ENCODE measurements around the gene CD52. TPM values are rescaled to one million over a fixed set of nuclear protein-coding genes. Genes with fewer than 3 reads are reported as not detected.

The CD52 gene
- total RNA-seq, 1 experiment from 2014 or later = 2.8 TPM

DNA sequence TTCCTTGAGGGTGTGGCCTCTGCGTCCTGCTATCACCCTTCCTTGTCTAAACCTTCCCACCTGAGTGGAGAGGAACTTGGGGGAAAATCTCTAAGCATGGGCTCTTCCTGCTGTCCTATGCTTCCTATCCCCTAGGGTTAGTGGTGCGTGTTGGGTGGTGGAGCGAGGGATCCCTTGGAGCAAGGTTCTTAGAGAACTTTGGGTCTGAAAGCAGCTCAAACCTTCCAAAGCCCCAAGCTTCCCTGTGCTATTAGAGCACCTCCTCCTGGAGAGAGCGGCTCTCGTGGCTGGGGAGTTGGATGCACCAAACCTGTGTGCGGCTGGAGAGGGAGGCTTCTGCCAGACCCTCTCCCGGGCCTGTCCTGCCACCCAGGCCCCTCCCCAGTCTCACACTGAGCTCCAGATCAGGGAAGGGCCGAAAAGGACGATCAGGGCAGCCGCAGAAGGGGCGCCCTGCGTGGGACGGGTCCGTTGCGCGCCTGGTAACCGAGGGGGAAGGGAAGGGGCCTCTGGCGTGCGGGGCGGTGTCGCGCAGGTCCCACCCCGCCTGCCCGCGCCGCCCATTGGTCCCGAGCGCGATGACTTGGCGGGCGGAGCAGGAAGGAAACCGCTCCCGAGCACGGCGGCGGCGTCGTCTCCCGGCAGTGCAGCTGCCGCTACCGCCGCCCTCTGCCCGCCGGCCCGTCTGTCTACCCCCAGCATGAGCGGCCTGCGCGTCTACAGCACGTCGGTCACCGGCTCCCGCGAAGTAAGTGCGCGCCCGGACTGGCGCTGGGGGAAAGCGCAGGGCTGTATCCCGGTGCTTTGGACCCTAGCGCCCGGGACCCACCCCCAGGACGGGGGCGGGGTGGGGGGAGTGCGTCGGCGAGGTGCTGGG is 38.1 kb upstream of the CD52 start, which contains the start of gene SH3BGRL3 (continued):
- peak; percentile 80; the same call in 1 of the 2 replicates for TF ChIP-seq E2F5 (CRISPR knock-in tag; IDR thresholded peaks at IDR 0.05)
- peak; percentile 42; the same call in 1 of the 2 replicates for TF ChIP-seq USF1 (CRISPR knock-in tag; IDR thresholded peaks at IDR 0.05)
- 0 out of 2 replicates have a peak, but pooled peaks have one; percentile 1 for TF ChIP-seq ZNF416 (CRISPR knock-in tag; IDR thresholded peaks at IDR 0.05)
- peak; percentile 56; the same call in 1 of the 2 replicates for TF ChIP-seq RELA (CRISPR knock-in tag; IDR thresholded peaks at IDR 0.05; ENCODE audit: borderline replicate concordance)
- TF ChIP-seq, protein P1, sequence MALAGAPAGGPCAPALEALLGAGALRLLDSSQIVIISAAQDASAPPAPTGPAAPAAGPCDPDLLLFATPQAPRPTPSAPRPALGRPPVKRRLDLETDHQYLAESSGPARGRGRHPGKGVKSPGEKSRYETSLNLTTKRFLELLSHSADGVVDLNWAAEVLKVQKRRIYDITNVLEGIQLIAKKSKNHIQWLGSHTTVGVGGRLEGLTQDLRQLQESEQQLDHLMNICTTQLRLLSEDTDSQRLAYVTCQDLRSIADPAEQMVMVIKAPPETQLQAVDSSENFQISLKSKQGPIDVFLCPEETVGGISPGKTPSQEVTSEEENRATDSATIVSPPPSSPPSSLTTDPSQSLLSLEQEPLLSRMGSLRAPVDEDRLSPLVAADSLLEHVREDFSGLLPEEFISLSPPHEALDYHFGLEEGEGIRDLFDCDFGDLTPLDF (CRISPR knock-in tag; IDR thresholded peaks at IDR 0.05) = peak; percentile 71
- peak; percentile 83; the same call in 1 of the 2 replicates for TF ChIP-seq IRF1 (CRISPR knock-in tag; IDR thresholded peaks at IDR 0.05)
- 0 out of 2 replicates have a peak, but pooled peaks have one; percentile 46 for TF ChIP-seq NR2C2 (CRISPR knock-in tag; IDR thresholded peaks at IDR 0.05)
- TF ChIP-seq STAT6 (CRISPR knock-in tag; conservative IDR thresholded peaks at IDR 0.05; ENCODE audit: low read depth) = no peak
- peak; percentile 72; the same call in 1 of the 2 replicates for TF ChIP-seq KAT7 (CRISPR knock-in tag; IDR thresholded peaks at IDR 0.05; ENCODE audit: borderline replicate concordance)
- TF ChIP-seq, protein P2, sequence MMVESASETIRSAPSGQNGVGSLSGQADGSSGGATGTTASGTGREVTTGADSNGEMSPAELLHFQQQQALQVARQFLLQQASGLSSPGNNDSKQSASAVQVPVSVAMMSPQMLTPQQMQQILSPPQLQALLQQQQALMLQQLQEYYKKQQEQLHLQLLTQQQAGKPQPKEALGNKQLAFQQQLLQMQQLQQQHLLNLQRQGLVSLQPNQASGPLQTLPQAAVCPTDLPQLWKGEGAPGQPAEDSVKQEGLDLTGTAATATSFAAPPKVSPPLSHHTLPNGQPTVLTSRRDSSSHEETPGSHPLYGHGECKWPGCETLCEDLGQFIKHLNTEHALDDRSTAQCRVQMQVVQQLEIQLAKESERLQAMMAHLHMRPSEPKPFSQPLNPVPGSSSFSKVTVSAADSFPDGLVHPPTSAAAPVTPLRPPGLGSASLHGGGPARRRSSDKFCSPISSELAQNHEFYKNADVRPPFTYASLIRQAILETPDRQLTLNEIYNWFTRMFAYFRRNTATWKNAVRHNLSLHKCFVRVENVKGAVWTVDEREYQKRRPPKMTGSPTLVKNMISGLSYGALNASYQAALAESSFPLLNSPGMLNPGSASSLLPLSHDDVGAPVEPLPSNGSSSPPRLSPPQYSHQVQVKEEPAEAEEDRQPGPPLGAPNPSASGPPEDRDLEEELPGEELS (CRISPR knock-in tag; IDR thresholded peaks at IDR 0.05) = peak; percentile 84
- no peak for TF ChIP-seq ZNF219 (CRISPR knock-in tag; IDR thresholded peaks at IDR 0.05; ENCODE audit: borderline replicate concordance)
- no peak; the same call in 1 of the 2 replicates for TF ChIP-seq ZBTB43 (CRISPR knock-in tag; IDR thresholded peaks at IDR 0.05)
- TF ChIP-seq SP1 (CRISPR knock-in tag; conservative IDR thresholded peaks at IDR 0.05) = peak; percentile 63
- TF ChIP-seq MYBL2 (CRISPR knock-in tag; IDR thresholded peaks at IDR 0.05) = peak; percentile 76; the same call in 1 of the 2 replicates
- peak; percentile 59; the same call in 1 of the 2 replicates for TF ChIP-seq ZNF671 (CRISPR knock-in tag; IDR thresholded peaks at IDR 0.05)
- 0 out of 2 replicates have a peak, but pooled peaks have one; percentile 28 for TF ChIP-seq FOXK1 (CRISPR knock-in tag; IDR thresholded peaks at IDR 0.05)
- peak; percentile 37; the same call in 1 of the 2 replicates for TF ChIP-seq ESRRA (CRISPR knock-in tag; IDR thresholded peaks at IDR 0.05; ENCODE audit: borderline replicate concordance)
- TF ChIP-seq, protein P3, sequence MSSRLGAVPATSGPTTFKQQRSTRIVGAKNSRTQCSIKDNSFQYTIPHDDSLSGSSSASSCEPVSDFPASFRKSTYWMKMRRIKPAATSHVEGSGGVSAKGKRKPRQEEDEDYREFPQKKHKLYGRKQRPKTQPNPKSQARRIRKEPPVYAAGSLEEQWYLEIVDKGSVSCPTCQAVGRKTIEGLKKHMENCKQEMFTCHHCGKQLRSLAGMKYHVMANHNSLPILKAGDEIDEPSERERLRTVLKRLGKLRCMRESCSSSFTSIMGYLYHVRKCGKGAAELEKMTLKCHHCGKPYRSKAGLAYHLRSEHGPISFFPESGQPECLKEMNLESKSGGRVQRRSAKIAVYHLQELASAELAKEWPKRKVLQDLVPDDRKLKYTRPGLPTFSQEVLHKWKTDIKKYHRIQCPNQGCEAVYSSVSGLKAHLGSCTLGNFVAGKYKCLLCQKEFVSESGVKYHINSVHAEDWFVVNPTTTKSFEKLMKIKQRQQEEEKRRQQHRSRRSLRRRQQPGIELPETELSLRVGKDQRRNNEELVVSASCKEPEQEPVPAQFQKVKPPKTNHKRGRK (CRISPR knock-in tag; IDR thresholded peaks at IDR 0.05; ENCODE audit: borderline replicate concordance) = no peak
- TF ChIP-seq, protein P4, sequence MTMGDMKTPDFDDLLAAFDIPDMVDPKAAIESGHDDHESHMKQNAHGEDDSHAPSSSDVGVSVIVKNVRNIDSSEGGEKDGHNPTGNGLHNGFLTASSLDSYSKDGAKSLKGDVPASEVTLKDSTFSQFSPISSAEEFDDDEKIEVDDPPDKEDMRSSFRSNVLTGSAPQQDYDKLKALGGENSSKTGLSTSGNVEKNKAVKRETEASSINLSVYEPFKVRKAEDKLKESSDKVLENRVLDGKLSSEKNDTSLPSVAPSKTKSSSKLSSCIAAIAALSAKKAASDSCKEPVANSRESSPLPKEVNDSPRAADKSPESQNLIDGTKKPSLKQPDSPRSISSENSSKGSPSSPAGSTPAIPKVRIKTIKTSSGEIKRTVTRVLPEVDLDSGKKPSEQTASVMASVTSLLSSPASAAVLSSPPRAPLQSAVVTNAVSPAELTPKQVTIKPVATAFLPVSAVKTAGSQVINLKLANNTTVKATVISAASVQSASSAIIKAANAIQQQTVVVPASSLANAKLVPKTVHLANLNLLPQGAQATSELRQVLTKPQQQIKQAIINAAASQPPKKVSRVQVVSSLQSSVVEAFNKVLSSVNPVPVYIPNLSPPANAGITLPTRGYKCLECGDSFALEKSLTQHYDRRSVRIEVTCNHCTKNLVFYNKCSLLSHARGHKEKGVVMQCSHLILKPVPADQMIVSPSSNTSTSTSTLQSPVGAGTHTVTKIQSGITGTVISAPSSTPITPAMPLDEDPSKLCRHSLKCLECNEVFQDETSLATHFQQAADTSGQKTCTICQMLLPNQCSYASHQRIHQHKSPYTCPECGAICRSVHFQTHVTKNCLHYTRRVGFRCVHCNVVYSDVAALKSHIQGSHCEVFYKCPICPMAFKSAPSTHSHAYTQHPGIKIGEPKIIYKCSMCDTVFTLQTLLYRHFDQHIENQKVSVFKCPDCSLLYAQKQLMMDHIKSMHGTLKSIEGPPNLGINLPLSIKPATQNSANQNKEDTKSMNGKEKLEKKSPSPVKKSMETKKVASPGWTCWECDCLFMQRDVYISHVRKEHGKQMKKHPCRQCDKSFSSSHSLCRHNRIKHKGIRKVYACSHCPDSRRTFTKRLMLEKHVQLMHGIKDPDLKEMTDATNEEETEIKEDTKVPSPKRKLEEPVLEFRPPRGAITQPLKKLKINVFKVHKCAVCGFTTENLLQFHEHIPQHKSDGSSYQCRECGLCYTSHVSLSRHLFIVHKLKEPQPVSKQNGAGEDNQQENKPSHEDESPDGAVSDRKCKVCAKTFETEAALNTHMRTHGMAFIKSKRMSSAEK (CRISPR knock-in tag; IDR thresholded peaks at IDR 0.05; ENCODE audit: borderline replicate concordance) = 0 out of 2 replicates have a peak, but pooled peaks have one; percentile 46
- TF ChIP-seq FOXP1 (CRISPR knock-in tag; IDR thresholded peaks at IDR 0.05; ENCODE audit: borderline replicate concordance) = peak; percentile 85

Data from WTC11 (cell line).